ENCODE results near the gene NLRP2B.

Gene NLRP2B

GRCh38 chrX:57680160-57680559 lies at the start of gene NLRP2B:
TSS of gene NLRP2B (minus strand) at chrX:57680260.
- TF ChIP-seq, protein P1, sequence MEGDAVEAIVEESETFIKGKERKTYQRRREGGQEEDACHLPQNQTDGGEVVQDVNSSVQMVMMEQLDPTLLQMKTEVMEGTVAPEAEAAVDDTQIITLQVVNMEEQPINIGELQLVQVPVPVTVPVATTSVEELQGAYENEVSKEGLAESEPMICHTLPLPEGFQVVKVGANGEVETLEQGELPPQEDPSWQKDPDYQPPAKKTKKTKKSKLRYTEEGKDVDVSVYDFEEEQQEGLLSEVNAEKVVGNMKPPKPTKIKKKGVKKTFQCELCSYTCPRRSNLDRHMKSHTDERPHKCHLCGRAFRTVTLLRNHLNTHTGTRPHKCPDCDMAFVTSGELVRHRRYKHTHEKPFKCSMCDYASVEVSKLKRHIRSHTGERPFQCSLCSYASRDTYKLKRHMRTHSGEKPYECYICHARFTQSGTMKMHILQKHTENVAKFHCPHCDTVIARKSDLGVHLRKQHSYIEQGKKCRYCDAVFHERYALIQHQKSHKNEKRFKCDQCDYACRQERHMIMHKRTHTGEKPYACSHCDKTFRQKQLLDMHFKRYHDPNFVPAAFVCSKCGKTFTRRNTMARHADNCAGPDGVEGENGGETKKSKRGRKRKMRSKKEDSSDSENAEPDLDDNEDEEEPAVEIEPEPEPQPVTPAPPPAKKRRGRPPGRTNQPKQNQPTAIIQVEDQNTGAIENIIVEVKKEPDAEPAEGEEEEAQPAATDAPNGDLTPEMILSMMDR (IDR thresholded peaks at IDR 0.05) = no peak

- TF ChIP-seq, protein P1 (IDR thresholded peaks at IDR 0.05) = no peak
Observed at GRCh38 chrX:57681341-57681740, 1.3 kb upstream of the NLRP2B start.

DNA sequence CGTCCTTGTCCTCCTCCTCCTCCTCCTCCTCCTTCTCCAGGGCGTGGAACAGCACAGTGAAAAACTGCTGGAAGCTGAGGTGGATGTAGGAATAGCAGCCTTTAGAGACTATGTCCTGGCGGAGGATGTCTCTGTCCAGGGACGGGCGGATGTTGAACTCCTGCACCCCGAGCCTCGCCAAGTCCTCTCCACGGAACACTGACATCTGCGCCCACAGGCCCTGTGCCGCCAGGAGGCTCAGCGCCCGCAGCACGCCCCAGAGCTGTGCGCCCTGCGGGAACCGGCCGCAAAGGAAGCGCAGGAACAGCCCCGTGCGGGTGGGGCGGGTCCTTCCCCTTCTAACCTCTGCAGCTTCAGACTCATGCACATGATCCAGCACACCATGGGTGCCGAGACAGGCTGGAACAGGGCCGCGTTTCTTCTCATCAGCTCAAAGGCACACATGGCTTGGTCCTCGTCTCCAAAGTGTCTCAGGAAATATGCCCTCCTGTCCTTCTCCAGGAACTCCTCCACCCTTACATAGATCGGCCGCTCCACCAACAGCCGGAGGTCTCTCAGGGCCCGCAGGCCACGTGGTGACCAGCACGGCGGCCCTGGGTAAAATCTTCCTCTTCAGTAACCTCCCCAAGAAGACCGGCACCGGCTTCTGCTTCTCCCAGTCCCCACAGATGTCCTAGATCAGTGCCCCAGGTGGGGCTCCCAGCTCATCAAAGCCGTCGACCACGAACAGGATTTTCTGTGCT lies 1.2 kb downstream of the NLRP2B start:
- TF ChIP-seq, protein P1 (IDR thresholded peaks at IDR 0.05) = no peak

GRCh38 chrX:57677132-57677858 lies 2.8 kb downstream of the NLRP2B start:
- TF ChIP-seq, protein P1 (IDR thresholded peaks at IDR 0.05) = no peak

DNA sequence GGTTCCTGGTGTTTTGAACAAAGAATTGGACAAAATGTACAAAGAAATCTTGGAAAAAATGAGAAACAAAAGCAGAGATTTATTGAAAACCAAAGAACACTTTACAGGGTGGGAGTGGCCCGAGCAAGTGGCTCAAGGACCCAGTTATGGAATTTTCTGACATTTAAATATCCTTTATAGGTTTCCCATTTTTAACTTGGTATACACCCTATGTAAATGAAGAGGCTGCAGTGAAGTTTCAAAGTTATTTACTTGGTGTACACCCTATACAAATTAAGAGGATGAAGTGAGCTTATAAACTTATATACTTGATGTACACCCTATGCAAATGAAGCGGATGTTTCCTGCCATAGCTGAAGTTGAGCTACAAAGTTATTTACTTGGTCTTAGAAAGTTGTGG lies 4.7 kb downstream of the NLRP2B start:
- TF ChIP-seq, protein P1 (IDR thresholded peaks at IDR 0.05) = no peak

DNA sequence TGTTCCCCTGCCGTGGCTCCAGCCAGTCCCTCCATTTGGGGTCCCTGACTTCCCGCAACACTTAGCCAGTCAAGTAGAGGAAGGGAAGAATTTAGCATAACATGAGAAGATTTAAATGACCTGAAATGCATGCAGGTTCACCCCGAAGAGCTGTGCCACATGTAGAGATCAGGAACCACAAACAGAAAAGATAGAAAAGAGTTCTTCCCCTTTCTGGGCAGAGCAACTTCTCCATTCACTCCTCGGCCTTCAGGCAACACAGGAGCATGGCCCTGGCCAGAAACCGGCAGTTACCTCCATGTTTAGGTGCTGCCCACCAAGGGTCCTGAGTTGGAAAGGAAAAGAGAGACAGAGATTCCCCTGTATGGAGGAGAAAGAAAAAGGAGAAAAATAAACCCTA lies 5.2 kb downstream of the NLRP2B start:
- TF ChIP-seq, protein P1 (IDR thresholded peaks at IDR 0.05) = no peak

DNA sequence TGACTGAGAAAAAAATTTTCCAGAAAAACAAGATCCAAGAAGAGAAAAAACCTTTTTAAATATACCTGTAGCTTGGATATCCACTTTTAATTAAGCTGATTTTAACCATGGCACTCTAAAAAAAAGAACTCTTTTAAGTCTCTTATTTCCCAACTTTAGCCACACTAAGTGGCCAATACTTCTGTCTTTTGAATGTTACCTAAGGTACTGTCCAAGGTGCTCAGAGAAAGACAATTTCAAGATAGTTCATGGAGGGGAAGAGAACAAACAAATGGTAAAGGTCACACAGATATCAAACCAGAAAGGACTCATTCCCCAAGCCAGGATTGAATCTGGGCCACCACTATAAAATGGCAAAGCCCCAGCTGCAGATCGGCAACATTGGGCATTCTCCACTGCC lies 10.1 kb downstream of the NLRP2B start:
- TF ChIP-seq, protein P1 (IDR thresholded peaks at IDR 0.05) = no peak
